Measurements from ENCODE around the gene PPP4R1. TPM values are rescaled to one million over a fixed set of nuclear protein-coding genes. Genes with fewer than 3 reads are reported as not detected.

PPP4R1 gene
- total RNA-seq, 1 experiment from 2014 or later = 71.1 TPM

DNA sequence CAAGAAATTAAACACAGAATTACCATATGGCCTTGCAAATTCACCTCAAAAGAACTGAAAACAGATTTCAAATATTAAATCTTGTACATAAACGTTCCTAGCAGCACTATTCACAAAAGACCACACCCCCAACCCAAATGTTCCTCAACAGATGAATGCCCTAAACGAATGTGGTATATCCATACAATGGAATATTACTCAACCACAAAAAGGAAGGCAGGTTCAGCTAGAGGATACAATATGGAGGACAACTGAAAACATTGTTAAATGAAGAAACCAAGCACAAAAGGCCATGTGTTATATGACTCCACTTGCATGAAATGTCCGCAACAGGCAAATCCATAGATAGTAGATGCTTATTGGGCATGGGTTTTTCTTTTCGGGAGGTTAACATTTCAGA, 61.7 kb downstream of the PPP4R1 start:
- peaks cover 93% of the 10 kb centered on the region for H3K36me3 Mint-ChIP-seq
- no peak overlapping the region for H3K27ac Mint-ChIP-seq
- peaks cover 14% of the 10 kb centered on the region for H3K4me1 Mint-ChIP-seq
- TF ChIP-seq CBFB (CRISPR knock-in tag; IDR thresholded peaks at IDR 0.05; ENCODE audit: low read depth) (no peak), GTF2I (CRISPR knock-in tag; conservative IDR thresholded peaks at IDR 0.05) (peak; percentile 92), FOXK1 (CRISPR knock-in tag; IDR thresholded peaks at IDR 0.05) (no peak), SP1 (CRISPR knock-in tag; conservative IDR thresholded peaks at IDR 0.05) (no peak)
- TF ChIP-seq, protein P1, sequence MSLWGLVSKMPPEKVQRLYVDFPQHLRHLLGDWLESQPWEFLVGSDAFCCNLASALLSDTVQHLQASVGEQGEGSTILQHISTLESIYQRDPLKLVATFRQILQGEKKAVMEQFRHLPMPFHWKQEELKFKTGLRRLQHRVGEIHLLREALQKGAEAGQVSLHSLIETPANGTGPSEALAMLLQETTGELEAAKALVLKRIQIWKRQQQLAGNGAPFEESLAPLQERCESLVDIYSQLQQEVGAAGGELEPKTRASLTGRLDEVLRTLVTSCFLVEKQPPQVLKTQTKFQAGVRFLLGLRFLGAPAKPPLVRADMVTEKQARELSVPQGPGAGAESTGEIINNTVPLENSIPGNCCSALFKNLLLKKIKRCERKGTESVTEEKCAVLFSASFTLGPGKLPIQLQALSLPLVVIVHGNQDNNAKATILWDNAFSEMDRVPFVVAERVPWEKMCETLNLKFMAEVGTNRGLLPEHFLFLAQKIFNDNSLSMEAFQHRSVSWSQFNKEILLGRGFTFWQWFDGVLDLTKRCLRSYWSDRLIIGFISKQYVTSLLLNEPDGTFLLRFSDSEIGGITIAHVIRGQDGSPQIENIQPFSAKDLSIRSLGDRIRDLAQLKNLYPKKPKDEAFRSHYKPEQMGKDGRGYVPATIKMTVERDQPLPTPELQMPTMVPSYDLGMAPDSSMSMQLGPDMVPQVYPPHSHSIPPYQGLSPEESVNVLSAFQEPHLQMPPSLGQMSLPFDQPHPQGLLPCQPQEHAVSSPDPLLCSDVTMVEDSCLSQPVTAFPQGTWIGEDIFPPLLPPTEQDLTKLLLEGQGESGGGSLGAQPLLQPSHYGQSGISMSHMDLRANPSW (CRISPR knock-in tag; conservative IDR thresholded peaks at IDR 0.05; ENCODE audit: low read depth) = no peak
- TF ChIP-seq, protein P2, sequence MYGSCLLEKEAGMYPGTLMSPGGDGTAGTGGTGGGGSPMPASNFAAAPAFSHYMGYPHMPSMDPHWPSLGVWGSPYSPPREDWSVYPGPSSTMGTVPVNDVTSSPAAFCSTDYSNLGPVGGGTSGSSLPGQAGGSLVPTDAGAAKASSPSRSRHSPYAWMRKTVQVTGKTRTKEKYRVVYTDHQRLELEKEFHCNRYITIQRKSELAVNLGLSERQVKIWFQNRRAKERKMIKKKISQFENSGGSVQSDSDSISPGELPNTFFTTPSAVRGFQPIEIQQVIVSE (CRISPR knock-in tag; IDR thresholded peaks at IDR 0.05; ENCODE audit: borderline replicate concordance) = no peak
- H3K9me3 Mint-ChIP-seq = peaks cover 14% of the 10 kb centered on the region
- ChIA-PET POLR2A (no interaction called here), CTCF (no interaction called here)
- ATAC-seq (no peak), DNase-seq (ENCODE audit: low spot score) (no peak)
- H3K27me3 Mint-ChIP-seq (ENCODE audit: low read depth) = no peaks in the 10 kb centered on the region
- H3K4me3 Mint-ChIP-seq = no peak overlapping the region

DNA sequence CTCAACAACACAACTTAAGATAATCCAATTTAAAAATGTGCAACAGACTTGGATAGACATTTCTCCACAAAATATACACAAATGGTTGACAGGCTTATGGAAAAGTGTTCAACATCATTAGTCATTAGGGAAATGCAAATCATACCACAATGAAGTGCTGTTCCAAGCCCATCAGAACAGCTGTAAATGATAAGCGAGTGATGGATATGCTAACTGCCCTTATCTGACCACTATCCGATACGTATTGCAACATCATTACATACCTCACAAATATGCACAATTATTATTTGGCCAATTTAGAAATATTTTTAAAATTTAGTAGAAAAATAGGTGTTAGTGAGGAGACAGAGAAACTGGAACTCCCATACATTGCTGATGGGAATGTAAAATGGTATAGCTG, 62.2 kb downstream of the PPP4R1 start:
- DNase-seq (ENCODE audit: low spot score) (no peak), ATAC-seq (no peak)
- Mint-ChIP-seq H3K9me3 (peaks cover 14% of the 10 kb centered on the region), H3K36me3 (peaks cover 93% of the 10 kb centered on the region), H3K4me1 (peaks cover 14% of the 10 kb centered on the region), H3K27me3 (ENCODE audit: low read depth) (no peaks in the 10 kb centered on the region), H3K27ac (no peak overlapping the region), H3K4me3 (no peak overlapping the region)
- ChIA-PET CTCF (interaction anchor here (1.0 to 1.2 kb wide), 2 partner anchors 11 to 35 kb away, joined by 3 to 5 read pairs; no protein-coding TSS in a partner anchor), POLR2A (no interaction called here)
- TF ChIP-seq TP53 (CRISPR knock-in tag; IDR thresholded peaks at IDR 0.05) (no peak), MYBL2 (CRISPR knock-in tag; IDR thresholded peaks at IDR 0.05) (no peak), ZBTB21 (CRISPR knock-in tag; IDR thresholded peaks at IDR 0.05; ENCODE audit: borderline replicate concordance) (no peak), ZNF121 (CRISPR knock-in tag; IDR thresholded peaks at IDR 0.05) (no peak), ZNF219 (CRISPR knock-in tag; IDR thresholded peaks at IDR 0.05; ENCODE audit: borderline replicate concordance) (no peak), ELF4 (CRISPR knock-in tag; IDR thresholded peaks at IDR 0.05; ENCODE audit: low read depth) (no peak), GABPB1 (CRISPR knock-in tag; IDR thresholded peaks at IDR 0.05) (no peak), MXD4 (CRISPR knock-in tag; IDR thresholded peaks at IDR 0.05; ENCODE audit: borderline replicate concordance) (no peak)
- TF ChIP-seq, protein P3, sequence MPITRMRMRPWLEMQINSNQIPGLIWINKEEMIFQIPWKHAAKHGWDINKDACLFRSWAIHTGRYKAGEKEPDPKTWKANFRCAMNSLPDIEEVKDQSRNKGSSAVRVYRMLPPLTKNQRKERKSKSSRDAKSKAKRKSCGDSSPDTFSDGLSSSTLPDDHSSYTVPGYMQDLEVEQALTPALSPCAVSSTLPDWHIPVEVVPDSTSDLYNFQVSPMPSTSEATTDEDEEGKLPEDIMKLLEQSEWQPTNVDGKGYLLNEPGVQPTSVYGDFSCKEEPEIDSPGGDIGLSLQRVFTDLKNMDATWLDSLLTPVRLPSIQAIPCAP (CRISPR knock-in tag; IDR thresholded peaks at IDR 0.05) = no peak
- TF ChIP-seq, protein P4, sequence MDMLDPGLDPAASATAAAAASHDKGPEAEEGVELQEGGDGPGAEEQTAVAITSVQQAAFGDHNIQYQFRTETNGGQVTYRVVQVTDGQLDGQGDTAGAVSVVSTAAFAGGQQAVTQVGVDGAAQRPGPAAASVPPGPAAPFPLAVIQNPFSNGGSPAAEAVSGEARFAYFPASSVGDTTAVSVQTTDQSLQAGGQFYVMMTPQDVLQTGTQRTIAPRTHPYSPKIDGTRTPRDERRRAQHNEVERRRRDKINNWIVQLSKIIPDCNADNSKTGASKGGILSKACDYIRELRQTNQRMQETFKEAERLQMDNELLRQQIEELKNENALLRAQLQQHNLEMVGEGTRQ (CRISPR knock-in tag; IDR thresholded peaks at IDR 0.05) = no peak
- TF ChIP-seq, protein P5, sequence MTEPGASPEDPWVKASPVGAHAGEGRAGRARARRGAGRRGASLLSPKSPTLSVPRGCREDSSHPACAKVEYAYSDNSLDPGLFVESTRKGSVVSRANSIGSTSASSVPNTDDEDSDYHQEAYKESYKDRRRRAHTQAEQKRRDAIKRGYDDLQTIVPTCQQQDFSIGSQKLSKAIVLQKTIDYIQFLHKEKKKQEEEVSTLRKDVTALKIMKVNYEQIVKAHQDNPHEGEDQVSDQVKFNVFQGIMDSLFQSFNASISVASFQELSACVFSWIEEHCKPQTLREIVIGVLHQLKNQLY (CRISPR knock-in tag; IDR thresholded peaks at IDR 0.05) = no peak
- TF ChIP-seq, protein P6, sequence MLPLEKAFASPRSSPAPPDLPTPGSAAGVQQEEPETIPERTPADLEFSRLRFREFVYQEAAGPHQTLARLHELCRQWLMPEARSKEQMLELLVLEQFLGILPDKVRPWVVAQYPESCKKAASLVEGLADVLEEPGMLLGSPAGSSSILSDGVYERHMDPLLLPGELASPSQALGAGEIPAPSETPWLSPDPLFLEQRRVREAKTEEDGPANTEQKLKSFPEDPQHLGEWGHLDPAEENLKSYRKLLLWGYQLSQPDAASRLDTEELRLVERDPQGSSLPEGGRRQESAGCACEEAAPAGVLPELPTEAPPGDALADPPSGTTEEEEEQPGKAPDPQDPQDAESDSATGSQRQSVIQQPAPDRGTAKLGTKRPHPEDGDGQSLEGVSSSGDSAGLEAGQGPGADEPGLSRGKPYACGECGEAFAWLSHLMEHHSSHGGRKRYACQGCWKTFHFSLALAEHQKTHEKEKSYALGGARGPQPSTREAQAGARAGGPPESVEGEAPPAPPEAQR (CRISPR knock-in tag; IDR thresholded peaks at IDR 0.05) = no peak
- TF ChIP-seq, protein P7, sequence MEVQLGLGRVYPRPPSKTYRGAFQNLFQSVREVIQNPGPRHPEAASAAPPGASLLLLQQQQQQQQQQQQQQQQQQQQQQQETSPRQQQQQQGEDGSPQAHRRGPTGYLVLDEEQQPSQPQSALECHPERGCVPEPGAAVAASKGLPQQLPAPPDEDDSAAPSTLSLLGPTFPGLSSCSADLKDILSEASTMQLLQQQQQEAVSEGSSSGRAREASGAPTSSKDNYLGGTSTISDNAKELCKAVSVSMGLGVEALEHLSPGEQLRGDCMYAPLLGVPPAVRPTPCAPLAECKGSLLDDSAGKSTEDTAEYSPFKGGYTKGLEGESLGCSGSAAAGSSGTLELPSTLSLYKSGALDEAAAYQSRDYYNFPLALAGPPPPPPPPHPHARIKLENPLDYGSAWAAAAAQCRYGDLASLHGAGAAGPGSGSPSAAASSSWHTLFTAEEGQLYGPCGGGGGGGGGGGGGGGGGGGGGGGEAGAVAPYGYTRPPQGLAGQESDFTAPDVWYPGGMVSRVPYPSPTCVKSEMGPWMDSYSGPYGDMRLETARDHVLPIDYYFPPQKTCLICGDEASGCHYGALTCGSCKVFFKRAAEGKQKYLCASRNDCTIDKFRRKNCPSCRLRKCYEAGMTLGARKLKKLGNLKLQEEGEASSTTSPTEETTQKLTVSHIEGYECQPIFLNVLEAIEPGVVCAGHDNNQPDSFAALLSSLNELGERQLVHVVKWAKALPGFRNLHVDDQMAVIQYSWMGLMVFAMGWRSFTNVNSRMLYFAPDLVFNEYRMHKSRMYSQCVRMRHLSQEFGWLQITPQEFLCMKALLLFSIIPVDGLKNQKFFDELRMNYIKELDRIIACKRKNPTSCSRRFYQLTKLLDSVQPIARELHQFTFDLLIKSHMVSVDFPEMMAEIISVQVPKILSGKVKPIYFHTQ (CRISPR knock-in tag; IDR thresholded peaks at IDR 0.05) = no peak
- TF ChIP-seq, protein P8, sequence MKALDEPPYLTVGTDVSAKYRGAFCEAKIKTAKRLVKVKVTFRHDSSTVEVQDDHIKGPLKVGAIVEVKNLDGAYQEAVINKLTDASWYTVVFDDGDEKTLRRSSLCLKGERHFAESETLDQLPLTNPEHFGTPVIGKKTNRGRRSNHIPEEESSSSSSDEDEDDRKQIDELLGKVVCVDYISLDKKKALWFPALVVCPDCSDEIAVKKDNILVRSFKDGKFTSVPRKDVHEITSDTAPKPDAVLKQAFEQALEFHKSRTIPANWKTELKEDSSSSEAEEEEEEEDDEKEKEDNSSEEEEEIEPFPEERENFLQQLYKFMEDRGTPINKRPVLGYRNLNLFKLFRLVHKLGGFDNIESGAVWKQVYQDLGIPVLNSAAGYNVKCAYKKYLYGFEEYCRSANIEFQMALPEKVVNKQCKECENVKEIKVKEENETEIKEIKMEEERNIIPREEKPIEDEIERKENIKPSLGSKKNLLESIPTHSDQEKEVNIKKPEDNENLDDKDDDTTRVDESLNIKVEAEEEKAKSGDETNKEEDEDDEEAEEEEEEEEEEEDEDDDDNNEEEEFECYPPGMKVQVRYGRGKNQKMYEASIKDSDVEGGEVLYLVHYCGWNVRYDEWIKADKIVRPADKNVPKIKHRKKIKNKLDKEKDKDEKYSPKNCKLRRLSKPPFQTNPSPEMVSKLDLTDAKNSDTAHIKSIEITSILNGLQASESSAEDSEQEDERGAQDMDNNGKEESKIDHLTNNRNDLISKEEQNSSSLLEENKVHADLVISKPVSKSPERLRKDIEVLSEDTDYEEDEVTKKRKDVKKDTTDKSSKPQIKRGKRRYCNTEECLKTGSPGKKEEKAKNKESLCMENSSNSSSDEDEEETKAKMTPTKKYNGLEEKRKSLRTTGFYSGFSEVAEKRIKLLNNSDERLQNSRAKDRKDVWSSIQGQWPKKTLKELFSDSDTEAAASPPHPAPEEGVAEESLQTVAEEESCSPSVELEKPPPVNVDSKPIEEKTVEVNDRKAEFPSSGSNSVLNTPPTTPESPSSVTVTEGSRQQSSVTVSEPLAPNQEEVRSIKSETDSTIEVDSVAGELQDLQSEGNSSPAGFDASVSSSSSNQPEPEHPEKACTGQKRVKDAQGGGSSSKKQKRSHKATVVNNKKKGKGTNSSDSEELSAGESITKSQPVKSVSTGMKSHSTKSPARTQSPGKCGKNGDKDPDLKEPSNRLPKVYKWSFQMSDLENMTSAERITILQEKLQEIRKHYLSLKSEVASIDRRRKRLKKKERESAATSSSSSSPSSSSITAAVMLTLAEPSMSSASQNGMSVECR (CRISPR knock-in tag; IDR thresholded peaks at IDR 0.05; ENCODE audit: borderline replicate concordance) = no peak
